HG02678 (cell line): ENCODE measurements around the gene WDR72.

Source experiments
- ATAC-seq: cut with Tn5 transposase; IDR thresholded peaks from one replicate; pipeline ENCODE4 v1.9.1; 2021; ENCODE audit warnings: mild to moderate bottlenecking, moderate library complexity; ENCODE audit not compliant: unreplicated experiment

WDR72 gene

GRCh38 chr15:53472210-53472609, 287.3 kb downstream of the WDR72 start:
- ATAC-seq: no peak

- ATAC-seq: no peak
Observed at GRCh38 chr15:53470743-53471142, 288.7 kb downstream of the WDR72 start.

- no peak for ATAC-seq
Observed at GRCh38 chr15:53469422-53469821, 290.0 kb downstream of the WDR72 start.
